GM12878 (cell line): ENCODE data around the gene RTN4R. TPM values are rescaled to one million over a fixed set of nuclear protein-coding genes. Genes with fewer than 3 reads are reported as not detected.

Experiments used
- ATAC-seq: fragments of 200-7000 bp; cut with Tn5 transposase; 3 replicates; pipeline ENCODE4 v1.9.1; 2020; ENCODE audit warnings: mild to moderate bottlenecking, moderate library complexity
- BruUV-seq: library from RNA; stranded (reverse); fragments of 400-500 nt; replicated peaks from 2 replicates; lab custom pipeline; 2021; lab: Mats Ljungman, UMichigan
- CTCF ChIA-PET: fragments of 300-600 bp; sonication (Branson Sonifier 250); formaldehyde crosslinking; extraction: SDS; loops from one replicate; lab custom pipeline; 2021; ENCODE audit warnings: inconsistent platforms; lab: Yijun Ruan, JAX
- POLR2A ChIA-PET: fragments of 350-600 bp; formaldehyde crosslinking; extraction: SDS; loops from one replicate; lab custom pipeline; 2021; ENCODE audit warnings: inconsistent platforms; lab: Charles Lee
- RAD21 ChIA-PET: fragments of 300-600 bp; sonication (Branson Sonifier 250); formaldehyde crosslinking; loops from one replicate; lab custom pipeline; 2023; ENCODE audit warnings: antibody characterized with exemption; ENCODE audit not compliant: unreplicated experiment; lab: Charles Lee
- SMC1A ChIA-PET: fragments of 300-600 bp; sonication (Branson Sonifier 250); formaldehyde crosslinking; loops from one replicate; lab custom pipeline; 2023; ENCODE audit not compliant: unreplicated experiment, uncharacterized antibody; lab: Charles Lee
- DNase-seq: peaks from one replicate; pipeline ENCODE4 v3.0.0-alpha.2; 2011; ENCODE audit warnings: low read depth, low spot score
- FAIRE-seq: peaks from 3 replicates; lab custom pipeline; 2011; peaks lifted over from hg19 to GRCh38; lab: Jason Lieb, UNC
- H2AFZ ChIP-seq: 2 replicates; pipeline ENCODE4 v1.6.0; 2011; ENCODE audit warnings: low read depth, low read length, control low read depth; ENCODE audit not compliant: control insufficient read depth
- H3K27ac ChIP-seq: 2 replicates; pipeline ENCODE4 v1.5.1; 2011; ENCODE audit warnings: control low read depth; ENCODE audit not compliant: control insufficient read depth, insufficient read depth
- H3K27me3 ChIP-seq, 2 experiments: replicated peaks in 1 of 2; 2 replicates each; pipeline versions ENCODE4 v1.6.0 to v1.6.1; 2011; ENCODE audit warnings: low read length in 1 of 2; ENCODE audit not compliant: control insufficient read depth in 2 of 2, insufficient read depth in 2 of 2
- H3K36me3 ChIP-seq, 2 experiments: 2 replicates each; pipeline ENCODE4 v1.5.1; 2011; ENCODE audit warnings: low read length in 1 of 2; ENCODE audit not compliant: control insufficient read depth in 2 of 2, insufficient read depth in 2 of 2
- H3K4me1 ChIP-seq: 2 replicates; pipeline ENCODE4 v1.6.1; 2011; ENCODE audit warnings: mild to moderate bottlenecking, low read length, moderate library complexity, mixed read lengths; ENCODE audit not compliant: control insufficient read depth, insufficient read depth
- H3K4me2 ChIP-seq: 2 replicates; pipeline ENCODE4 v1.6.0; 2011; ENCODE audit warnings: control low read depth; ENCODE audit not compliant: control insufficient read depth, insufficient read depth
- H3K4me3 ChIP-seq: fragments of 200-600 bp; sonication (generic); 2 replicates; pipeline ENCODE4 v1.5.1; 2016
- H3K79me2 ChIP-seq: 2 replicates; pipeline ENCODE4 v1.6.0; 2011; ENCODE audit warnings: low read length; ENCODE audit not compliant: control insufficient read depth, insufficient read depth
- H3K9ac ChIP-seq: 2 replicates; pipeline ENCODE4 v1.8.0; 2011; ENCODE audit warnings: low read length, control low read depth, mixed read lengths; ENCODE audit not compliant: control insufficient read depth, insufficient read depth
- H3K9me3 ChIP-seq: replicated peaks from 3 replicates; pipeline ENCODE4 v1.5.1; 2011; ENCODE audit warnings: mild to moderate bottlenecking, low read length; ENCODE audit not compliant: control insufficient read depth, insufficient read depth
- H4K20me1 ChIP-seq: 2 replicates; pipeline ENCODE4 v1.6.0; 2011; ENCODE audit not compliant: control insufficient read depth, insufficient read depth
- ATF7 ChIP-seq: fragments of 450-650 bp; IDR thresholded peaks from 2 replicates; pipeline ENCODE4 v1.6.1; 2016; ENCODE audit warnings: low read depth, mild to moderate bottlenecking
- BMI1 ChIP-seq: fragments of 450-650 bp; IDR thresholded peaks from 2 replicates; pipeline ENCODE4 v1.6.1; 2016; ENCODE audit warnings: mild to moderate bottlenecking, moderate library complexity, borderline replicate concordance
- CHD2 ChIP-seq: IDR thresholded peaks from 2 replicates; pipeline ENCODE4 v1.6.1; 2011; ENCODE audit warnings: low read depth, low read length, improper control_type of control experiment, borderline replicate concordance
- KLF5 ChIP-seq: fragments of 450-650 bp; IDR thresholded peaks from 2 replicates; pipeline ENCODE4 v1.6.1; 2014; ENCODE audit warnings: mild to moderate bottlenecking; ENCODE audit not compliant: partially characterized antibody
- MYB ChIP-seq: fragments of 150-350 bp; IDR thresholded peaks from 2 replicates; pipeline ENCODE4 v1.6.1; 2014; ENCODE audit warnings: mild to moderate bottlenecking, low read depth, low read length, borderline replicate concordance
- NFXL1 ChIP-seq: fragments of 450-650 bp; IDR thresholded peaks from 2 replicates; pipeline ENCODE4 v1.6.1; 2017; ENCODE audit warnings: antibody characterized with exemption, mild to moderate bottlenecking, borderline replicate concordance
- POLR2A ChIP-seq: IDR thresholded peaks from 2 replicates; pipeline ENCODE4 v1.6.1; 2011; ENCODE audit warnings: low read depth, mild to moderate bottlenecking, low read length
- POLR2AphosphoS2 ChIP-seq: IDR thresholded peaks from 2 replicates; pipeline ENCODE4 v1.6.1; 2011; ENCODE audit warnings: low read depth, mild to moderate bottlenecking, low read length, improper control_type of control experiment, moderate library complexity
- RCOR1 ChIP-seq: conservative IDR thresholded peaks from 2 replicates; pipeline ENCODE4 v1.6.1; 2012; ENCODE audit warnings: low read depth, low read length, improper control_type of control experiment
- SMARCA5 ChIP-seq: fragments of 450-650 bp; IDR thresholded peaks from 2 replicates; pipeline ENCODE4 v1.6.1; 2017; ENCODE audit warnings: mild to moderate bottlenecking
- SREBF2 ChIP-seq: IDR thresholded peaks from 2 replicates; pipeline ENCODE4 v1.6.1; 2012; ENCODE audit warnings: mild to moderate bottlenecking, low read length
- SRF ChIP-seq, 2 experiments: IDR thresholded peaks; 2 replicates each; pipeline ENCODE4 v1.6.1; 2011; ENCODE audit warnings: low read depth in 2 of 2, low read length in 2 of 2, mild to moderate bottlenecking in 1 of 2, moderate library complexity in 1 of 2
- SUPT20H ChIP-seq: IDR thresholded peaks from 2 replicates; pipeline ENCODE4 v1.6.1; 2011; ENCODE audit warnings: low read depth, mild to moderate bottlenecking, low read length, moderate library complexity, borderline replicate concordance; ENCODE audit not compliant: control insufficient read depth
- YY1 ChIP-seq: IDR thresholded peaks from 2 replicates; pipeline ENCODE4 v1.6.1; 2011; ENCODE audit warnings: low read depth, mild to moderate bottlenecking, low read length
- ZNF207 ChIP-seq: fragments of 450-650 bp; IDR thresholded peaks from 2 replicates; pipeline ENCODE4 v1.6.1; 2014; ENCODE audit warnings: antibody characterized with exemption, mild to moderate bottlenecking, borderline replicate concordance
- ZNF384 ChIP-seq: IDR thresholded peaks from 2 replicates; pipeline ENCODE4 v1.6.1; 2012; ENCODE audit warnings: low read depth, mild to moderate bottlenecking, low read length, improper control_type of control experiment, borderline replicate concordance
- WGBS: methylation state at CpG from one replicate; pipeline ENCODE4 v1.1.6; 2016; ENCODE audit warnings: low lambda C conversion rate; ENCODE audit not compliant: insufficient replicate concordance, insufficient coverage; ENCODE audit errors: missing lambda C conversion rate; 5-methylcytosine and 5-hydroxymethylcytosine counted together
- in situ Hi-C: fragments of 300-500 bp; cut with MboI; formaldehyde crosslinking; loops from 9 replicates; pipeline ENCODE4 v1.14.3; 2018; ENCODE audit warnings: mixed read lengths
- intact Hi-C: fragments of 100-400 bp; cut with micrococcal nuclease; formaldehyde crosslinking; loops from one replicate; pipeline ENCODE4 v1.14.2; 2022; ENCODE audit not compliant: unreplicated experiment
- polyA plus RNA-seq, 11 experiments: library from polyadenylated mRNA; depleted of rRNA in 4 of 11; unstranded in 6 of 11; stranded (reverse) in 5 of 11; fragments of >200 nt; fragmentation: Nextera tagmentation in 4 of 11; fragmentation: Illumina TruSeq in 1 of 11; extraction: Ambion mirVana in 4 of 11; extraction: Trizol in 1 of 11; gene quantifications; 1 replicate in 1 of 11; 2 replicates in 10 of 11; pipeline versions ENCODE4 v1.2.1 to v1.2.3, GENCODE V29; 2011 to 2016; ENCODE audit warnings: inconsistent platforms in 2 of 11, missing spikeins in 2 of 11, low read depth in 1 of 11
- total RNA-seq, 4 experiments: library from RNA; depleted of rRNA in 3 of 4; stranded (reverse); fragments of >200 nt in 3 of 4; fragmentation: Illumina TruSeq in 1 of 4; extraction: Trizol in 1 of 4; gene quantifications; 2 replicates each; pipeline versions ENCODE4 v1.2.1 to v1.2.3, GENCODE V29; 2013 to 2021
- TF ChIP-seq, protein P1 (sequence below): fragments of 150-350 bp; IDR thresholded peaks from 2 replicates; pipeline ENCODE4 v1.6.1; 2016; ENCODE audit warnings: low read depth, low read length
- TF ChIP-seq, protein P2 (sequence below): IDR thresholded peaks from 2 replicates; pipeline ENCODE4 v1.6.1; 2012; ENCODE audit warnings: low read length, inconsistent platforms
- TF ChIP-seq, protein P3 (sequence below): IDR thresholded peaks from 2 replicates; pipeline ENCODE4 v1.6.1; 2012; ENCODE audit warnings: low read depth, low read length, improper control_type of control experiment

Gene RTN4R
- total and polyA plus RNA-seq, 10 of the 15 experiments (the other 5 are each of a cell fraction or from before 2014, with no cell fraction given): 0.03 to 1.0 (median 0.60) TPM; not detected in 2

GRCh38 chr22:20247010-20247505 is 21.1 kb downstream of the RTN4R start:
- in situ Hi-C loops: no loop called here
- Histone ChIP-seq H2AFZ (no peak overlapping the region; the same call in 1 of the 2 replicates), H3K4me3 (no peak overlapping the region), H3K36me3 (no peaks in the 10 kb centered on the region), H4K20me1 (no peaks in the 10 kb centered on the region), H3K4me1 (peaks cover 45% of the 10 kb centered on the region), H3K4me2 (0 out of 2 replicates have a peak overlapping the region, but pooled peaks have one; percentile 55), H3K27me3 (no peaks in the 10 kb centered on the region), H3K79me2 (no peaks in the 10 kb centered on the region), H3K9ac (no peak overlapping the region), H3K27ac (no peak overlapping the region), H3K9me3 (no peaks in the 10 kb centered on the region)
- WGBS: 5% methylated on average over 16 of the region's 16 CpGs
- DNase-seq: peak; percentile 43
- BruUV-seq: no TSS peak
- FAIRE-seq: no peak
- ChIA-PET RAD21 (interaction anchor here (0.8 to 0.9 kb wide), 3 partner anchors 9 to 100 kb away, joined by 3 to 5 read pairs (median 3); no protein-coding TSS in a partner anchor), SMC1A (interaction anchor here (0.9 kb wide), 1 partner anchor 9 kb away, joined by 3 read pairs; no protein-coding TSS in a partner anchor), CTCF (interaction anchor here (0.6 to 1.6 kb wide), 4 partner anchors 9 to 337 kb away, joined by 3 to 10 read pairs (median 4); no protein-coding TSS in a partner anchor), POLR2A (no interaction called here)
- intact Hi-C loops: no loop called here
- peak; percentile 86 for ATAC-seq
- TF ChIP-seq SREBF2 (no peak), KLF5 (no peak), SUPT20H (no peak), NFXL1 (no peak), RCOR1 (no peak), YY1 (no peak), SRF (IDR thresholded peaks at IDR 0.05; ENCODE audit: low read depth in 2 of 2, low read length in 2 of 2) (no peak), ZNF207 (no peak), ZNF384 (no peak), BMI1 (no peak), POLR2A (no peak), ATF7 (peak; percentile 86), CHD2 (no peak), SMARCA5 (no peak), MYB (no peak), POLR2AphosphoS2 (no peak)
- TF ChIP-seq, protein P1, sequence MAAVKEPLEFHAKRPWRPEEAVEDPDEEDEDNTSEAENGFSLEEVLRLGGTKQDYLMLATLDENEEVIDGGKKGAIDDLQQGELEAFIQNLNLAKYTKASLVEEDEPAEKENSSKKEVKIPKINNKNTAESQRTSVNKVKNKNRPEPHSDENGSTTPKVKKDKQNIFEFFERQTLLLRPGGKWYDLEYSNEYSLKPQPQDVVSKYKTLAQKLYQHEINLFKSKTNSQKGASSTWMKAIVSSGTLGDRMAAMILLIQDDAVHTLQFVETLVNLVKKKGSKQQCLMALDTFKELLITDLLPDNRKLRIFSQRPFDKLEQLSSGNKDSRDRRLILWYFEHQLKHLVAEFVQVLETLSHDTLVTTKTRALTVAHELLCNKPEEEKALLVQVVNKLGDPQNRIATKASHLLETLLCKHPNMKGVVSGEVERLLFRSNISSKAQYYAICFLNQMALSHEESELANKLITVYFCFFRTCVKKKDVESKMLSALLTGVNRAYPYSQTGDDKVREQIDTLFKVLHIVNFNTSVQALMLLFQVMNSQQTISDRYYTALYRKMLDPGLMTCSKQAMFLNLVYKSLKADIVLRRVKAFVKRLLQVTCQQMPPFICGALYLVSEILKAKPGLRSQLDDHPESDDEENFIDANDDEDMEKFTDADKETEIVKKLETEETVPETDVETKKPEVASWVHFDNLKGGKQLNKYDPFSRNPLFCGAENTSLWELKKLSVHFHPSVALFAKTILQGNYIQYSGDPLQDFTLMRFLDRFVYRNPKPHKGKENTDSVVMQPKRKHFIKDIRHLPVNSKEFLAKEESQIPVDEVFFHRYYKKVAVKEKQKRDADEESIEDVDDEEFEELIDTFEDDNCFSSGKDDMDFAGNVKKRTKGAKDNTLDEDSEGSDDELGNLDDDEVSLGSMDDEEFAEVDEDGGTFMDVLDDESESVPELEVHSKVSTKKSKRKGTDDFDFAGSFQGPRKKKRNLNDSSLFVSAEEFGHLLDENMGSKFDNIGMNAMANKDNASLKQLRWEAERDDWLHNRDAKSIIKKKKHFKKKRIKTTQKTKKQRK: no peak
- TF ChIP-seq, protein P2, sequence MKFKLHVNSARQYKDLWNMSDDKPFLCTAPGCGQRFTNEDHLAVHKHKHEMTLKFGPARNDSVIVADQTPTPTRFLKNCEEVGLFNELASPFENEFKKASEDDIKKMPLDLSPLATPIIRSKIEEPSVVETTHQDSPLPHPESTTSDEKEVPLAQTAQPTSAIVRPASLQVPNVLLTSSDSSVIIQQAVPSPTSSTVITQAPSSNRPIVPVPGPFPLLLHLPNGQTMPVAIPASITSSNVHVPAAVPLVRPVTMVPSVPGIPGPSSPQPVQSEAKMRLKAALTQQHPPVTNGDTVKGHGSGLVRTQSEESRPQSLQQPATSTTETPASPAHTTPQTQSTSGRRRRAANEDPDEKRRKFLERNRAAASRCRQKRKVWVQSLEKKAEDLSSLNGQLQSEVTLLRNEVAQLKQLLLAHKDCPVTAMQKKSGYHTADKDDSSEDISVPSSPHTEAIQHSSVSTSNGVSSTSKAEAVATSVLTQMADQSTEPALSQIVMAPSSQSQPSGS: no peak
- TF ChIP-seq, protein P3, sequence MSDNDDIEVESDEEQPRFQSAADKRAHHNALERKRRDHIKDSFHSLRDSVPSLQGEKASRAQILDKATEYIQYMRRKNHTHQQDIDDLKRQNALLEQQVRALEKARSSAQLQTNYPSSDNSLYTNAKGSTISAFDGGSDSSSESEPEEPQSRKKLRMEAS: no peak
